ENCODE data around the gene REPS2.

Gene REPS2

GRCh38 chrX:16977771-16978170 is 31.3 kb downstream of the REPS2 start:
- no peak overlapping the region for H2BK120ac ChIP-seq (ENCODE audit: low read depth, low read length)
- no peak overlapping the region for H2BK12ac ChIP-seq (ENCODE audit: low read length in 2 of 2)
- H3K36me3 ChIP-seq (ENCODE audit: control insufficient read depth in 1 of 2, insufficient read depth in 2 of 2, low read depth in 1 of 2, low read length in 2 of 2) = no peaks in the 10 kb centered on the region
- no peak overlapping the region for H2BK5ac ChIP-seq (ENCODE audit: low read depth, low read length, poor library complexity, severe bottlenecking)
- H3K4me3 ChIP-seq (ENCODE audit: insufficient read depth in 1 of 2, low read depth in 1 of 2, low read length in 2 of 2) = no peak overlapping the region
- H3K79me1 ChIP-seq (replicated peaks; ENCODE audit: low read length, poor library complexity, severe bottlenecking) = no peaks in the 10 kb centered on the region
- peaks cover 0 to 13% of the 10 kb centered on the region in 2 experiments for H3K27me3 ChIP-seq (ENCODE audit: control insufficient read depth in 1 of 2, insufficient read depth in 1 of 2, low read length in 2 of 2)
- no peak overlapping the region for H3K4ac ChIP-seq (ENCODE audit: low read depth in 1 of 2, low read length in 2 of 2)
- H2AK5ac ChIP-seq (ENCODE audit: low read length, severe bottlenecking) = no peak overlapping the region
- no peak overlapping the region for H3K18ac ChIP-seq (ENCODE audit: low read depth in 1 of 2, low read length in 2 of 2)
- H3K9me3 ChIP-seq (ENCODE audit: control insufficient read depth, low read length) = no peaks in the 10 kb centered on the region
- H3K14ac ChIP-seq (ENCODE audit: low read length in 2 of 2) = no peak overlapping the region
- H3K4me1 ChIP-seq (ENCODE audit: control insufficient read depth, insufficient read depth, low read depth, low read length) = no peaks in the 10 kb centered on the region
- no peak for DNase-seq
- no peak overlapping the region for H3K4me2 ChIP-seq (ENCODE audit: low read length, poor library complexity, severe bottlenecking)
- H3K23ac ChIP-seq (ENCODE audit: low read length in 2 of 2) = no peak overlapping the region
- no peak overlapping the region for H2AFZ ChIP-seq (ENCODE audit: low read depth, low read length)
- H4K8ac ChIP-seq (ENCODE audit: low read length) = no peak overlapping the region
- no peak overlapping the region for H3K9ac ChIP-seq (ENCODE audit: low read length)
- H2BK15ac ChIP-seq (ENCODE audit: low read depth, poor library complexity, severe bottlenecking) = no peak overlapping the region
- H4K91ac ChIP-seq (ENCODE audit: low read length) = no peak overlapping the region
- H3K27ac ChIP-seq (ENCODE audit: low read length, poor library complexity, severe bottlenecking) = no peak overlapping the region

- no peaks in the 10 kb centered on the region for H3K4me1 ChIP-seq (ENCODE audit: control insufficient read depth, insufficient read depth, low read depth, low read length)
- H3K4ac ChIP-seq (ENCODE audit: low read depth in 1 of 2, low read length in 2 of 2) = no peak overlapping the region
- no peak overlapping the region for H3K4me2 ChIP-seq (ENCODE audit: low read length, poor library complexity, severe bottlenecking)
- no peak overlapping the region for H2BK12ac ChIP-seq (ENCODE audit: low read length in 2 of 2)
- H3K27ac ChIP-seq (ENCODE audit: low read length, poor library complexity, severe bottlenecking) = no peak overlapping the region
- no peak for DNase-seq
- H4K8ac ChIP-seq (ENCODE audit: low read length) = no peak overlapping the region
- H3K4me3 ChIP-seq (ENCODE audit: insufficient read depth in 1 of 2, low read depth in 1 of 2, low read length in 2 of 2) = no peak overlapping the region
- H3K9me3 ChIP-seq (ENCODE audit: control insufficient read depth, low read length) = no peaks in the 10 kb centered on the region
- WGBS = no CpG with 5 or more reads among the region's 3 CpGs
- H3K27me3 ChIP-seq (ENCODE audit: control insufficient read depth in 1 of 2, insufficient read depth in 1 of 2, low read length in 2 of 2) = peaks cover 0 to 13% of the 10 kb centered on the region in 2 experiments
- H3K36me3 ChIP-seq (ENCODE audit: control insufficient read depth in 1 of 2, insufficient read depth in 2 of 2, low read depth in 1 of 2, low read length in 2 of 2) = no peaks in the 10 kb centered on the region
- no peak overlapping the region for H2AFZ ChIP-seq (ENCODE audit: low read depth, low read length)
- no peak overlapping the region for H2BK120ac ChIP-seq (ENCODE audit: low read depth, low read length)
- no peak overlapping the region for H2AK5ac ChIP-seq (ENCODE audit: low read length, severe bottlenecking)
- no peak overlapping the region for H2BK5ac ChIP-seq (ENCODE audit: low read depth, low read length, poor library complexity, severe bottlenecking)
- no peak overlapping the region for H4K91ac ChIP-seq (ENCODE audit: low read length)
- H3K79me1 ChIP-seq (replicated peaks; ENCODE audit: low read length, poor library complexity, severe bottlenecking) = no peaks in the 10 kb centered on the region
- no peak overlapping the region for H3K18ac ChIP-seq (ENCODE audit: low read depth in 1 of 2, low read length in 2 of 2)
- H3K14ac ChIP-seq (ENCODE audit: low read length in 2 of 2) = no peak overlapping the region
- no peak overlapping the region for H2BK15ac ChIP-seq (ENCODE audit: low read depth, poor library complexity, severe bottlenecking)
- no peak overlapping the region for H3K23ac ChIP-seq (ENCODE audit: low read length in 2 of 2)
- peak overlapping the region; percentile 44 for H3K9ac ChIP-seq (ENCODE audit: low read length)
Measured at GRCh38 chrX:16978193-16978984, 31.9 kb downstream of the REPS2 start.

DNA sequence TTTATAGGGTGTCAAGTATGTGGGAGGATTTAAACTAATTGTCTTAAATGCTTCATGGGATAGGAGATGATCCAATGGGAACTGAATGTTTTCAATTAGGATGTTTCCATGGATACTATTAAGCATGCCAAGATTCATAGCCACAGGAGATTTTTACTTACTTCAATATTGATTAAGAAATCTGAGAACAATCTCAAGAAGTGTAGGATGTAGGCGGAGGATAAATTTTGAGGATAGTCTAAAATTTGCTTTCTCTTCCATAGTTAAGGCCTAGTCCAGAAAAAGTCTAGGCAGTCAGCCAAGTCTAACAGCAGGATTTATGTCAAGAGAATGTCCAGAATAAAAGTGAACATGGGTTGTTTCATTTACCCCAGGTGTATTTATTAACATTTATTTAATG is 32.8 kb downstream of the REPS2 start:
- no peak overlapping the region for H3K4me2 ChIP-seq (ENCODE audit: low read length, poor library complexity, severe bottlenecking)
- H3K14ac ChIP-seq (ENCODE audit: low read length in 2 of 2) = no peak overlapping the region
- no peak overlapping the region for H3K27ac ChIP-seq (ENCODE audit: low read length, poor library complexity, severe bottlenecking)
- no peak overlapping the region for H3K4me3 ChIP-seq (ENCODE audit: insufficient read depth in 1 of 2, low read depth in 1 of 2, low read length in 2 of 2)
- no peak overlapping the region for H2BK15ac ChIP-seq (ENCODE audit: low read depth, poor library complexity, severe bottlenecking)
- H2AK5ac ChIP-seq (ENCODE audit: low read length, severe bottlenecking) = no peak overlapping the region
- WGBS = 100% methylated on average over 1 of the region's 1 CpG
- no peak overlapping the region for H4K8ac ChIP-seq (ENCODE audit: low read length)
- no peaks in the 10 kb centered on the region for H3K9me3 ChIP-seq (ENCODE audit: control insufficient read depth, low read length)
- no peak overlapping the region for H2BK12ac ChIP-seq (ENCODE audit: low read length in 2 of 2)
- no peak overlapping the region for H4K91ac ChIP-seq (ENCODE audit: low read length)
- H3K18ac ChIP-seq (ENCODE audit: low read depth in 1 of 2, low read length in 2 of 2) = no peak overlapping the region
- no peak for DNase-seq
- H3K36me3 ChIP-seq (ENCODE audit: control insufficient read depth in 1 of 2, insufficient read depth in 2 of 2, low read depth in 1 of 2, low read length in 2 of 2) = no peaks in the 10 kb centered on the region
- H3K27me3 ChIP-seq (ENCODE audit: control insufficient read depth in 1 of 2, insufficient read depth in 1 of 2, low read length in 2 of 2) = peaks cover 0 to 10% of the 10 kb centered on the region in 2 experiments
- no peak overlapping the region for H2BK5ac ChIP-seq (ENCODE audit: low read depth, low read length, poor library complexity, severe bottlenecking)
- H3K9ac ChIP-seq (ENCODE audit: low read length) = peak overlapping the region; percentile 44
- H3K79me1 ChIP-seq (replicated peaks; ENCODE audit: low read length, poor library complexity, severe bottlenecking) = no peaks in the 10 kb centered on the region
- no peak overlapping the region for H3K4ac ChIP-seq (ENCODE audit: low read depth in 1 of 2, low read length in 2 of 2)
- H3K4me1 ChIP-seq (ENCODE audit: control insufficient read depth, insufficient read depth, low read depth, low read length) = no peaks in the 10 kb centered on the region
- no peak overlapping the region for H3K23ac ChIP-seq (ENCODE audit: low read length in 2 of 2)
- no peak overlapping the region for H2AFZ ChIP-seq (ENCODE audit: low read depth, low read length)
- no peak overlapping the region for H2BK120ac ChIP-seq (ENCODE audit: low read depth, low read length)

DNA sequence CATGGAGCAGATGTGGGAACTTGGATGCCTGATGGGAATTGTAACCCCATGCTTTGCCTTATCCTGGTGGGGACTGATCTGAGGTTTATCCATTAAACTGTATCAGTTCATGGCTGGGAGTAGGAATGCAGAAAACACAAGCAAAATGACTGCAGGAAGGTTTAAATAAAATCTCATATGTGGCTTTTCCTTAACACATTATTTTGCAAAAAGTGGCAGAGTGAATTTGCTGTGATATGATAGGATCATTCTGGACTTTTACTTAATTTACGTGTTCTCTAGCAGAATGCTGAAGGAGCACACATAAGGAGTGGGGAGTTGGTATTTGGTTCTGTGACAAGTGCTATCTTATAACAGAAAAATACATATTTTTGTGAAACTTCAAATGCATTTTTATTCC is 34.8 kb downstream of the REPS2 start:
- Histone ChIP-seq H3K14ac (ENCODE audit: low read length in 2 of 2) (no peak overlapping the region), H2AFZ (ENCODE audit: low read depth, low read length) (no peak overlapping the region), H2AK5ac (ENCODE audit: low read length, severe bottlenecking) (no peak overlapping the region), H3K4me2 (ENCODE audit: low read length, poor library complexity, severe bottlenecking) (no peak overlapping the region), H3K27me3 (ENCODE audit: control insufficient read depth in 1 of 2, insufficient read depth in 1 of 2, low read length in 2 of 2) (peaks cover 0 to 10% of the 10 kb centered on the region in 2 experiments), H3K79me1 (replicated peaks; ENCODE audit: low read length, poor library complexity, severe bottlenecking) (no peaks in the 10 kb centered on the region), H3K23ac (ENCODE audit: low read length in 2 of 2) (no peak overlapping the region), H3K4me1 (ENCODE audit: control insufficient read depth, insufficient read depth, low read depth, low read length) (no peaks in the 10 kb centered on the region), H2BK120ac (ENCODE audit: low read depth, low read length) (no peak overlapping the region), H2BK12ac (ENCODE audit: low read length in 2 of 2) (no peak overlapping the region), H4K91ac (ENCODE audit: low read length) (no peak overlapping the region), H3K4ac (ENCODE audit: low read depth in 1 of 2, low read length in 2 of 2) (no peak overlapping the region), H3K36me3 (ENCODE audit: control insufficient read depth in 1 of 2, insufficient read depth in 2 of 2, low read depth in 1 of 2, low read length in 2 of 2) (no peaks in the 10 kb centered on the region), H3K27ac (ENCODE audit: low read length, poor library complexity, severe bottlenecking) (no peak overlapping the region), H4K8ac (ENCODE audit: low read length) (no peak overlapping the region), H3K9me3 (ENCODE audit: control insufficient read depth, low read length) (no peaks in the 10 kb centered on the region), H2BK15ac (ENCODE audit: low read depth, poor library complexity, severe bottlenecking) (no peak overlapping the region), H2BK5ac (ENCODE audit: low read depth, low read length, poor library complexity, severe bottlenecking) (no peak overlapping the region), H3K4me3 (ENCODE audit: insufficient read depth in 1 of 2, low read depth in 1 of 2, low read length in 2 of 2) (no peak overlapping the region), H3K18ac (ENCODE audit: low read depth in 1 of 2, low read length in 2 of 2) (no peak overlapping the region), H3K9ac (ENCODE audit: low read length) (no peak overlapping the region)
- WGBS = 67% methylated on average over 1 of the region's 1 CpG
- DNase-seq = no peak

Measured in mesenchymal stem cell (in vitro differentiated cells and primary cell).